GM13977 (cell line): Measurements from ENCODE around the gene SV2B.

Experiments used
- DNase-seq: peaks from one replicate; pipeline ENCODE4 v3.0.0; 2012; ENCODE audit warnings: low spot score
- in situ Hi-C: fragments of 300-500 bp; cut with MboI; formaldehyde crosslinking; loops from one replicate; pipeline ENCODE4 v1.12.0; 2022; ENCODE audit warnings: low sequenced_read_pairs, low pct_unique_long_range_greater_than_20kb, mixed read lengths, inconsistent platforms; ENCODE audit not compliant: unreplicated experiment
- TF ChIP-seq, protein P1 (sequence below): IDR thresholded peaks from 2 replicates; pipeline ENCODE4 v1.5.1; 2012; ENCODE audit warnings: mild to moderate bottlenecking, control low read depth; ENCODE audit not compliant: insufficient read depth; ENCODE audit errors: extremely low read depth, missing control alignments

SV2B gene

DNA sequence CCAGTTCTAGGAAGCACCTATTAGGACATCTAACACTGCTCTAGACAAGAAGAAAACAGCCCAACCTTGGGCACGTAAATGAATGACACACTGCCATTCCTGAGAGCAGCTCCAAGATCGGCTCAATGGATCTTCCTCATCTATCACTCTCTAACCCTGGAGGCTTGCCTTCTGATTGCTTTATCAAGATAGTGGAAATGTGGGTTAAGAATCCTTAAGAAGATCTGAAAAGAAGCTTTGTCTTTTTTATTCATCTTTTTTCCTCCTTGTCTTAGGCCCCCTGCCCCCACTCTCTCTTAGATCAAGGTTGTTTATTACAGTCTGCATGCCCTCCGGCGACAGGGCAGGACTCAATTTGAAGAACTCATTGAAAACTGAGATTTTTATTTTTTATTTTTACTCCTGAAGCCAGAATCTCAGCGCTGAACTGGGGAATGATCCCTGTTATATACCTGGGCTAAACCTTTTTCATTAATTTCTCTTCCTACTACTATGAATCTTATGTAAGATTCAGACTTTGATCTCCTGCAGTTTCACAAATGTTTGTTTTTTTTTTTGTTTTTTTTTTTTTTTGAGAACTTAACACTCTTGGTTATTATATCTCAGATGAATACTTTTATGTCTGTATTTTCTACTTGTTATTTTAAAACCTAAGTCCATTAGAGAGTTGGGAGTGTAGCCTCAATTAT lies 219.5 kb downstream of the SV2B start:
- in situ Hi-C loops = no loop called here
- TF ChIP-seq, protein P1, sequence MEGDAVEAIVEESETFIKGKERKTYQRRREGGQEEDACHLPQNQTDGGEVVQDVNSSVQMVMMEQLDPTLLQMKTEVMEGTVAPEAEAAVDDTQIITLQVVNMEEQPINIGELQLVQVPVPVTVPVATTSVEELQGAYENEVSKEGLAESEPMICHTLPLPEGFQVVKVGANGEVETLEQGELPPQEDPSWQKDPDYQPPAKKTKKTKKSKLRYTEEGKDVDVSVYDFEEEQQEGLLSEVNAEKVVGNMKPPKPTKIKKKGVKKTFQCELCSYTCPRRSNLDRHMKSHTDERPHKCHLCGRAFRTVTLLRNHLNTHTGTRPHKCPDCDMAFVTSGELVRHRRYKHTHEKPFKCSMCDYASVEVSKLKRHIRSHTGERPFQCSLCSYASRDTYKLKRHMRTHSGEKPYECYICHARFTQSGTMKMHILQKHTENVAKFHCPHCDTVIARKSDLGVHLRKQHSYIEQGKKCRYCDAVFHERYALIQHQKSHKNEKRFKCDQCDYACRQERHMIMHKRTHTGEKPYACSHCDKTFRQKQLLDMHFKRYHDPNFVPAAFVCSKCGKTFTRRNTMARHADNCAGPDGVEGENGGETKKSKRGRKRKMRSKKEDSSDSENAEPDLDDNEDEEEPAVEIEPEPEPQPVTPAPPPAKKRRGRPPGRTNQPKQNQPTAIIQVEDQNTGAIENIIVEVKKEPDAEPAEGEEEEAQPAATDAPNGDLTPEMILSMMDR = no peak
- DNase-seq = no peak

DNA sequence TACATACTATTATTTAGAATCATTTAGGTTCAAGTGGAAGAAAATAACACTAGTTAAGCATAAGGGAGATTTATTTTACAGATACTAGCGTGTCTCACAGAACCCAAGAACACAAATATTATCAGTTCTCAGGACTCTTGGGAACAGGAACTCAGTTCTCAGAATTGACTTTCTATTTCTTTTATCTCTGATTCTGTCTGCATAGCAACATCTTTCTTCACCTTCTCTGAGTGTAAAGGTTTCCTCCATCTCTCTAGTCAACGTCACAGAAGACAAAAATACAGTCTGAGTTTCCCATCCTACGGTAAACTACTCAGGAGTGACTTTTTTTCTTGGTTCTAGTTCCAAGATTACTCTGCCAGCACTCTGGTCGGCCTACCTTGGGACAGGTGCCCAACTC lies 220.0 kb downstream of the SV2B start:
- in situ Hi-C loops = no loop called here
- DNase-seq = no peak
- TF ChIP-seq, protein P1 = no peak

DNA sequence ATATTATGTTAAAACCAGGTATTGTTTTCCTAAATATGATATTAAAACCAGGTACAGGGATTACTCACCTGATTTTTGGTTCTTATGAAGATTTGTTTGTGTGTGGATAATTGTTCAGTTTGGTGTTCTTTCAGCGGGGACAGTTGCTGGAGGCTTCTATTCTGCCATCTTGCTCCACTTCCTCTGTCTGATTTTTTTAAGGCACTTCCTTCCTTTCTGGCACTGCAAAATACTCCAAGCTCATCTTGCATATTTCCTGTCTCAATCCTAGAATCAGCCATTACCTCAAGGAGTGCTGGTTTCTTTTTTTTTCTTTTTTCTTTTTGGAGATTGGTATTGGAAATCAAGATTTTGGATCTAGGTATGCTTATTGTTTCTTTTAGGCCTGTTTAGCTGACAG lies 229.9 kb downstream of the SV2B start:
- in situ Hi-C loops = no loop called here
- DNase-seq = no peak
- TF ChIP-seq, protein P1 = no peak

DNA sequence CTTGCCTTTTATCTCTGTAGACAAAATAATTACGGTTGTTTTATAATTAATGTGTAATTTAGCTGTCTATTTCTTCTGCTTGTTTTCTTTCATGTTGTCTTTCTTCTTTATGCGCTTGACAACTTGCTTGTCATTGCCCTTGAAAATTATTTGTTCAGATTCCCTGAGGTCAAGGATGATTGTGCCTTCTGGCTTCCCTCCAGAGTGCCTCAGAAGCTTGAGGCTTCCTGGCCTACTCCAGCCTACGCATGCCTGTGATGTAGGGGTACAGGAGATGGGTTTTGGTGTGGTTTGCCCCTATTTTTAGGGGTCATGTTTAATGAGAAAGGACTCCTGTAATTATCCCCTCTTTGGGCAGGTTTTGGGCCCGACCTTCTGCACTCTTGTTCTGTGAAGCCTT lies 231.5 kb downstream of the SV2B start:
- DNase-seq = no peak
- in situ Hi-C loops = no loop called here
- TF ChIP-seq, protein P1 = no peak

DNA sequence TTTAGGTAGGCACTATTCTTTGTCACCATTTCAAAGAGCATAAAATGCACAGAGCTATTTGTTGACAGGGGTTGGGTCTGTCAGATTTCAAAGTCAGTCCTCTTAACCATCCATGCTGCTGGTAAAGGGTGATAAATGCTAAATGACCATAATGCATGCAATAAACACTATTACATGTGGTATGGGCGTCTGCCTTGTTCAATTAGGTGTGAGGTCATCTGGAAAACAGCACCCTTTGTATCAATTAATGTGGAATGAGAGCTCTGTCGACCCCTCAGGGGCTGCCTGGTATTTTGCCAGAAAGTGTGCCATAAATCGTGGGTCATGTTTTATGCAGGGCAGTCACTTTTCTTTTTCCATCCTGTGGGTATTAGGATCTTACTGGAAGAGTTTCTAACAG lies 235.6 kb downstream of the SV2B start:
- TF ChIP-seq, protein P1 = no peak
- DNase-seq = no peak
- in situ Hi-C loops = no loop called here

DNA sequence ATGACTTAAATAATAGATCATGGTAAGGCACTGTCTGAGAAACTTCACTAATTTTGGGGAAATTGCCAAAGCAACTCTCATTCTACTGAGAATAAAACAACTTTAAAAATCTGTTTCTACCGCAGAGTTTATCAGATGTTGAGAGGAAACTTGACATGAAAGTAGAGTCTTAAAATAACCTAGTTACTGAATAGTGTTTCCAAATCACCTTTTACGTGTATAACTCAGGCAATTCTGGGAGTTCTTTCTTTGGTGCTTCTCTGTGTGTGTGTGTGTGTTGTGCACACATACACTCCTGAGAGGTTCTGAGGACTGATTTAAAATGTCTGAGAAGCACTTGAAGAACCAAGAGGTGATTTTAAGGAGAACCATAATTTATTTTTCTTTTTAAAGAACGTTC lies 236.6 kb downstream of the SV2B start:
- TF ChIP-seq, protein P1 = no peak
- no peak for DNase-seq
- in situ Hi-C loops = no loop called here
